ENCODE data around the gene MTCL1.

GRCh38 chr18:8709248-8710059, 4.1 kb downstream of the MTCL1 start:
- no peak for TF ChIP-seq CTCF (IDR thresholded peaks at IDR 0.05 in 8 of 11, conservative IDR thresholded peaks at IDR 0.05 in 3 of 11)
- no peak for TF ChIP-seq POLR2AphosphoS5 (IDR thresholded peaks at IDR 0.05)
